Articular chondrocyte of knee joint (primary cell): ENCODE measurements around the gene KHDC1L. TPM values are rescaled to one million over a fixed set of nuclear protein-coding genes. Genes with fewer than 3 reads are reported as not detected.

Experiments used
- total RNA-seq: library from RNA; depleted of rRNA; stranded (reverse); fragments of >200 nt; gene quantifications from 2 replicates; pipeline ENCODE4 v1.2.3, GENCODE V29; 2012

KHDC1L gene
- 0.26 and 0.54 TPM in 2 replicates for total RNA-seq

GRCh38 chr6:73225396-73225795 is at the start of gene KHDC1L:
Gene KHDC1L, minus strand, starts transcription at chr6:73225496. Its CDS starts 88 bp downstream, at chr6:73225408.

GRCh38 chr6:73262671-73263569 is 37.6 kb upstream of the KHDC1L start, which contains the start of gene KHDC1:
Gene KHDC1, minus strand, starts transcription at chr6:73263196. Its CDS starts 20,679 bp downstream, at chr6:73242517.

Other genes with a start within 250 kb of the KHDC1L start
- gene KHDC1, start 37.7 kb upstream of the KHDC1L start, total RNA-seq: 3.6 and 4.7 TPM in 2 replicates
- not detected in 2 replicates for gene DPPA5, start 128.8 kb upstream of the KHDC1L start, total RNA-seq
- gene KHDC3L, start 137.2 kb upstream of the KHDC1L start, total RNA-seq: not detected in 2 replicates
- gene OOEP, start 144.4 kb upstream of the KHDC1L start, total RNA-seq: 0.39 and 0.43 TPM in 2 replicates
- 2.8 and 4.6 TPM in 2 replicates for gene DDX43, start 169.3 kb upstream of the KHDC1L start, total RNA-seq
- 7.2 and 7.9 TPM in 2 replicates for gene CGAS, start 226.8 kb upstream of the KHDC1L start, total RNA-seq
- 37.0 and 42.9 TPM in 2 replicates for gene MTO1, start 236.2 kb upstream of the KHDC1L start, total RNA-seq